HepG2 (cell line): Measurements from ENCODE around the gene ILRUN. TPM values are rescaled to one million over a fixed set of nuclear protein-coding genes. Genes with fewer than 3 reads are reported as not detected.

ENCODE experiments used
- ATAC-seq: fragments of 200-7000 bp; cut with Tn5 transposase; 3 replicates; pipeline ENCODE4 v1.9.1; 2020; ENCODE audit warnings: mild to moderate bottlenecking, moderate library complexity
- BruUV-seq: library from RNA; stranded (reverse); fragments of 400-500 nt; replicated peaks from 2 replicates; lab custom pipeline; 2021; lab: Mats Ljungman, UMichigan
- CTCF ChIA-PET: fragments of 300-600 bp; formaldehyde crosslinking; extraction: SDS; loops from one replicate; lab custom pipeline; 2021; ENCODE audit warnings: low total read pairs, inconsistent platforms, low intra/inter-chr PET ratio; lab: Yijun Ruan, JAX
- POLR2A ChIA-PET: fragments of 350-600 bp; sonication (Branson Sonifier 250); formaldehyde crosslinking; loops from one replicate; lab custom pipeline; 2020; ENCODE audit warnings: antibody characterized with exemption, inconsistent platforms; lab: Yijun Ruan, JAX
- DNase-seq: peaks from one replicate; pipeline ENCODE4 v3.0.0-alpha.2; 2015; ENCODE audit warnings: low spot score
- FAIRE-seq: peaks from 3 replicates; lab custom pipeline; 2011; peaks lifted over from hg19 to GRCh38; lab: Jason Lieb, UNC
- H2AFZ ChIP-seq: one replicate; pipeline ENCODE4 v1.6.1; 2011; ENCODE audit warnings: low read length, inconsistent platforms
- H3K27ac ChIP-seq: fragments of 300-600 bp; 3 replicates; pipeline ENCODE4 v1.8.0; 2011; ENCODE audit warnings: mixed run types, mild to moderate bottlenecking, mixed read lengths, low read length, inconsistent platforms; ENCODE audit not compliant: insufficient read depth; ENCODE audit errors: extremely low read length
- H3K27me3 ChIP-seq, 2 experiments: fragments of 200-600 bp in 1 of 2; 2 replicates in 1 of 2; 3 replicates in 1 of 2; pipeline versions ENCODE4 v1.6.0 to v1.8.0; 2011; ENCODE audit warnings: low read length in 2 of 2, mild to moderate bottlenecking in 2 of 2, moderate library complexity in 2 of 2, inconsistent platforms in 1 of 2; ENCODE audit not compliant: insufficient read depth in 2 of 2, control insufficient read depth in 1 of 2
- H3K36me3 ChIP-seq, 2 experiments: fragments of 200-600 bp in 1 of 2; replicated peaks in 1 of 2; 2 replicates in 1 of 2; 3 replicates in 1 of 2; pipeline versions ENCODE4 v1.5.1 to v1.8.0; 2011; ENCODE audit warnings: low read length in 2 of 2, inconsistent platforms in 1 of 2; ENCODE audit not compliant: insufficient read depth in 2 of 2, control insufficient read depth in 1 of 2
- H3K4me1 ChIP-seq: 2 replicates; pipeline ENCODE4 v1.5.1; 2012; ENCODE audit warnings: low read length, inconsistent platforms; ENCODE audit not compliant: insufficient read depth
- H3K4me2 ChIP-seq: 2 replicates; pipeline ENCODE4 v1.6.0; 2011; ENCODE audit warnings: low read depth, low read length, inconsistent platforms
- H3K4me3 ChIP-seq, 3 experiments: fragments of 200-600 bp in 1 of 3; sonication (generic), shearing (Covaris generic) in 1 of 3; replicated peaks in 1 of 3; 2 replicates each; pipeline ENCODE4 v1.5.1; 2011 to 2016; ENCODE audit warnings: low read length in 3 of 3, inconsistent platforms in 2 of 3, low read depth in 2 of 3, mild to moderate bottlenecking in 2 of 3, control low read depth in 1 of 3, mixed read lengths in 1 of 3; ENCODE audit not compliant: insufficient read depth in 1 of 3
- H3K79me2 ChIP-seq: one replicate; pipeline ENCODE4 v1.6.1; 2011; ENCODE audit warnings: low read length, inconsistent platforms; ENCODE audit not compliant: insufficient read depth
- H3K9ac ChIP-seq: 2 replicates; pipeline ENCODE4 v1.6.0; 2011; ENCODE audit warnings: mild to moderate bottlenecking, low read depth, low read length, inconsistent platforms; ENCODE audit not compliant: insufficient read depth
- H3K9me3 ChIP-seq: 2 replicates; pipeline ENCODE4 v1.5.1; 2012; ENCODE audit warnings: mild to moderate bottlenecking, low read length
- H4K20me1 ChIP-seq: 2 replicates; pipeline ENCODE4 v1.6.0; 2011; ENCODE audit warnings: inconsistent platforms, mild to moderate bottlenecking, low read length, moderate library complexity; ENCODE audit not compliant: insufficient read depth
- CEBPB ChIP-seq: IDR thresholded peaks from 2 replicates; pipeline ENCODE4 v1.6.1; 2011; ENCODE audit warnings: low read depth, low read length, improper control_type of control experiment, borderline replicate concordance
- NFYC ChIP-seq: IDR thresholded peaks from 2 replicates; pipeline ENCODE4 v1.6.1; 2016; ENCODE audit warnings: missing genetic modification reagents, missing compliant biosample characterization
- PRDM15 ChIP-seq: sonication (generic); formaldehyde crosslinking; IDR thresholded peaks from 2 replicates; pipeline ENCODE4 v1.4.0; 2020; ENCODE audit warnings: missing genetic modification reagents
- WGBS: methylation state at CpG from one replicate; pipeline ENCODE4 v1.1.6; 2017; ENCODE audit warnings: low lambda C conversion rate; 5-methylcytosine and 5-hydroxymethylcytosine counted together
- in situ Hi-C: cut with HindIII; loops from 2 replicates; pipeline ENCODE4 v1.10.0; 2017; ENCODE audit warnings: low pct_unique_long_range_greater_than_20kb; ENCODE audit not compliant: extremely low pct_ligation_motif_present
- intact Hi-C: fragments of 100-400 bp; cut with micrococcal nuclease; formaldehyde crosslinking; loops from one replicate; pipeline ENCODE4 v1.10.0; 2022; ENCODE audit not compliant: unreplicated experiment
- polyA plus RNA-seq, 8 experiments: library from polyadenylated mRNA; depleted of rRNA in 3 of 8; stranded (reverse) in 7 of 8; unstranded in 1 of 8; fragments of >200 nt; fragmentation: Illumina TruSeq in 4 of 8; extraction: Trizol in 4 of 8; gene quantifications; 2 replicates each; pipeline versions ENCODE4 v1.2.1 to v1.2.3, GENCODE V29; 2011 to 2016; ENCODE audit warnings: low read depth in 4 of 8, missing spikeins in 1 of 8, mixed read lengths in 1 of 8; ENCODE audit not compliant: insufficient read depth in 1 of 8
- total RNA-seq, 5 experiments: library from RNA; depleted of rRNA; stranded (reverse); fragments of >200 nt; fragmentation: Illumina TruSeq; extraction: Trizol; gene quantifications; 2 replicates each; pipeline ENCODE4 v1.2.3, GENCODE V29; 2016; ENCODE audit warnings: low read depth in 1 of 5
- TF ChIP-seq, protein P1 (sequence below): sonication (generic); formaldehyde crosslinking; IDR thresholded peaks from 2 replicates; pipeline ENCODE4 v1.4.0; 2020; ENCODE audit warnings: missing genetic modification reagents, borderline replicate concordance

ILRUN gene
- total and polyA plus RNA-seq, 2 of the 13 experiments (the other 11 are each of a cell fraction or from before 2014, with no cell fraction given): 45.5 to 66.6 TPM

- no peak overlapping the region for H3K27ac ChIP-seq
- H3K9ac ChIP-seq: no peak overlapping the region
- WGBS: 99% methylated on average over 3 of the region's 3 CpGs
- no TSS peak for BruUV-seq
- intact Hi-C loops (no loop called here), in situ Hi-C loops (no loop called here)
- TF ChIP-seq NFYC (CRISPR knock-in tag) (no peak), CEBPB (0 out of 2 replicates have a peak, but pooled peaks have one; percentile 34), PRDM15 (CRISPR knock-in tag) (no peak)
- TF ChIP-seq, protein P1, sequence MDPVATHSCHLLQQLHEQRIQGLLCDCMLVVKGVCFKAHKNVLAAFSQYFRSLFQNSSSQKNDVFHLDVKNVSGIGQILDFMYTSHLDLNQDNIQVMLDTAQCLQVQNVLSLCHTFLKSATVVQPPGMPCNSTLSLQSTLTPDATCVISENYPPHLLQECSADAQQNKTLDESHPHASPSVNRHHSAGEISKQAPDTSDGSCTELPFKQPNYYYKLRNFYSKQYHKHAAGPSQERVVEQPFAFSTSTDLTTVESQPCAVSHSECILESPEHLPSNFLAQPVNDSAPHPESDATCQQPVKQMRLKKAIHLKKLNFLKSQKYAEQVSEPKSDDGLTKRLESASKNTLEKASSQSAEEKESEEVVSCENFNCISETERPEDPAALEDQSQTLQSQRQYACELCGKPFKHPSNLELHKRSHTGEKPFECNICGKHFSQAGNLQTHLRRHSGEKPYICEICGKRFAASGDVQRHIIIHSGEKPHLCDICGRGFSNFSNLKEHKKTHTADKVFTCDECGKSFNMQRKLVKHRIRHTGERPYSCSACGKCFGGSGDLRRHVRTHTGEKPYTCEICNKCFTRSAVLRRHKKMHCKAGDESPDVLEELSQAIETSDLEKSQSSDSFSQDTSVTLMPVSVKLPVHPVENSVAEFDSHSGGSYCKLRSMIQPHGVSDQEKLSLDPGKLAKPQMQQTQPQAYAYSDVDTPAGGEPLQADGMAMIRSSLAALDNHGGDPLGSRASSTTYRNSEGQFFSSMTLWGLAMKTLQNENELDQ (CRISPR knock-in tag): no peak
- no peaks in the 10 kb centered on the region for H3K27me3 ChIP-seq
- H4K20me1 ChIP-seq: no peaks in the 10 kb centered on the region
- H2AFZ ChIP-seq: no peak overlapping the region
- H3K4me1 ChIP-seq: peaks cover 48% of the 10 kb centered on the region
- no peak for FAIRE-seq
- DNase-seq: no peak
- no peak for ATAC-seq
- ChIA-PET POLR2A (interaction anchor here (1.4 to 1.6 kb wide), 2 partner anchors 20 to 228 kb away, joined by 3 to 4 read pairs; partner anchors contain the start of gene RPS10), CTCF (no interaction called here)
- no peaks in the 10 kb centered on the region for H3K9me3 ChIP-seq
- peaks cover 73% of the 10 kb centered on the region for H3K79me2 ChIP-seq
- no peak overlapping the region for H3K4me3 ChIP-seq
- H3K36me3 ChIP-seq: peaks cover 4 to 34% of the 10 kb centered on the region in 2 experiments
- H3K4me2 ChIP-seq: no peak overlapping the region
These were observed 42.4 kb downstream of the ILRUN start for GRCh38 chr6:34654061-34654710.
